Testis (tissue), 2 donors: ENCODE measurements around the gene CEP85L.

Experiments used
- CTCF ChIP-seq, 3 experiments: fragments of 450-650 bp in 2 of 3; fragments of 200-600 bp in 1 of 3; sonication (generic) in 1 of 3; IDR thresholded peaks; one replicate each; pipeline ENCODE4 v1.5.1; 2016 to 2019; ENCODE audit warnings: antibody characterized with exemption in 3 of 3, mild to moderate bottlenecking in 2 of 3, moderate library complexity in 1 of 3
- POLR2A ChIP-seq: fragments of 450-650 bp; IDR thresholded peaks from one replicate; pipeline ENCODE4 v1.6.1; 2017; ENCODE audit warnings: antibody characterized with exemption, mild to moderate bottlenecking, moderate library complexity

DNA sequence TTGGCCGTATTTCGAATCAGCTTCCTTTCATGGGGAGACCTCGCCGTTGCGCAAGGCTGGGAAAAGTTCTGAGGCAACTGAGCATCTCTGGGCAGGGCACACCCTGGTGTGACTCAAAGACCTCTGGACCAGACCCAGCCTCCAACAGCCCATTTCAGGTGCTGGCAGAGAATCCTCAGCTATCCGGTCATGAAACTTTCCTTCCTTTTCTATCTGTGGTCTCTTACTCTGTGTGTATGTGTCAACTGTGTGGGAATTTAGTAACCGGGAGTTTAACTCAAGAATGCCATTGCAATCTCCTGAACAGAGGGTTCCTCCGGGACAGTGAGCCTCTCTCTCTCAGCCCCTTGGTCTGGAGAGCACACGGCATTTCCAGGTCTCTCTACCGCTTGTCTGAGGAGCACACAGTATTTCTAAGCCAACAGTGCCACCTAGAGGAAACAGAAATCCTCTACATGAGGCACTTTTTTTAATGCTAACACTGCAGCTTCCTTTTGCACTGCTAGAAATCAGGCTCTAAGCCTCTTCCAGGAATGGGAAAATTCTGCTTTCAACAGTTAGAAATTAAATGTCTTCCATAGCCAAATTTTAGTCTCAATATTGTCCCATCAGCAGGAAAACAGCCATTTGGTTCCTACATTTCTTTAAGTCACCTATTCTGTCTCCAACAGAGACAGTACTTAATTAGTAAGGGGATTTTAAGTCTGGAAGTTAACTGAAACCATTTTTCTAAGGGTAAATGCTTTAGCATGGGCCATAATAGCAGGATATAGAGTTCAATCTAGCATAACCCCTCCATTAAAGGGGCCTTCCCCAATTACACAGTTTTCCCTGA is 70.6 kb downstream of the CEP85L start:
- peak; percentile 39 to 70 (median 58) for TF ChIP-seq CTCF (IDR thresholded peaks at IDR 0.05)
- TF ChIP-seq POLR2A, result no peak
